ENCODE measurements around the gene CAMK2G.
A peak's percentile ranks its signal among the peaks of the same experiment; 100 is the strongest.

CAMK2G gene

DNA sequence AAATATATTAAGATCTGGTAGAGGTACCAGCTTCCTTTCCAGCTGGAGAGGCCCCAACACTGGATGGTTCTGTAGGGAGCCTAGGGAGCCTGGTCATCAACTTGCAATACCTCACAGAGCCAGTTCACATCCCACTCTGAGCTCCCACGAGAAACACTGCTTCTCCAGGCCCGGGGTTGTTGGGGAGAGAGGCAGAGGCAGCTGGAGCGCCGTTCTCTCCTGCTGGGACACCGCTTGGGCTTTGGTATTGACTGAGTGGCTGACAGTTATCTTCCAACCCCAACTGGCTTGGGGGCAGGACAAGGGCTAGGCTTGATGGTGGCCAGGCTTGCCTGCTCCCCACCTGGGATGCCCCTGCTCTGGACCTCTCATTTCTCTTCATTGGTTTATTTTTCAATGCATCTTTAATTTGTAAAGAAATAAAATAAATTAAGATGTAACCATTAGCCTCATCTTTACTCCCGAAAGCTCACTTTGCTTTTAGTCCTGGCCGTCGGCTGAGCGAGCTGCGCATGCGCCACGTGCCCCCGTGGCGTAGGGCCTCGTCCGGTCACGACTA is 102.6 kb downstream of the CAMK2G start:
- DNase-seq (ENCODE audit: low read depth) = no peak

DNA sequence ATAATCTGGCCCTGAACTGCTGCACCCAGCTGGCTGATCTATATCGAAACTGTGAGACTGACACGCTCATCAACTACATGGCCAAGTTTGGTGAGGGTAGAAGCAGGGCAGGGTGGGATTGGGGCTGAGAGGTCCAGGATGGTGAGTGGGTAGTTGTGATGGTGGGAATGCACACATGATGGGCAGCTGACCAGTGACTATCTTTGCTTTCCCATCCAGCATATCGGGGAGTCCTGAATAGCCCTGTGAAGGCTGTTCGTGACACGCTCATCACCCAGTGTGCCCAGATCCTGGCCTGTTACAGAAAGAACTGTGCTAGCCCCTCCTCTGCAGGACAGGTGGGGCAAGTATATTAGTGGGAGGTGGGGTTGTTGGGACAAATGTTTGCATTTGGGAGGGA is 105.0 kb downstream of the CAMK2G start:
- DNase-seq (ENCODE audit: low read depth) = no peak

DNA sequence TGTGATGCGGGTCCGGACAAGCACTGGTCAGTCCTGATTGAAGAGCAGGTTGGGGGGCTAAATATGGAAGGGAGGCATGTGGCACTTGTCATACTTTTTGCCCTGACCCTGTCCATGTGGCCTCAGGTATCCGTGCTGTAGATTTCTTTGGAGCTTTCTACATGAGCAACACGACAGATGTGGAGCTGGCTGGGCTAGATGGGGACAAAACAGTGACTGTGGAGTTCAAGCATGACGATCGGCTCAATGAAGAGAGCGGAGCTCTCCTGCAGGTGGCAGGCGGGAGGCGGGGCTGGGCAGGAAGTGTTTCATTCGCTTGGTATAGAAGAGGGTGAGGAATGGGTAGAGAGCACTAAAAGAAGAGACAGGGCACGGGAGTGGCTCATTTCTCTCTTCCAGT is 105.5 kb downstream of the CAMK2G start:
- peak; percentile 38 for DNase-seq (ENCODE audit: low read depth)

DNA sequence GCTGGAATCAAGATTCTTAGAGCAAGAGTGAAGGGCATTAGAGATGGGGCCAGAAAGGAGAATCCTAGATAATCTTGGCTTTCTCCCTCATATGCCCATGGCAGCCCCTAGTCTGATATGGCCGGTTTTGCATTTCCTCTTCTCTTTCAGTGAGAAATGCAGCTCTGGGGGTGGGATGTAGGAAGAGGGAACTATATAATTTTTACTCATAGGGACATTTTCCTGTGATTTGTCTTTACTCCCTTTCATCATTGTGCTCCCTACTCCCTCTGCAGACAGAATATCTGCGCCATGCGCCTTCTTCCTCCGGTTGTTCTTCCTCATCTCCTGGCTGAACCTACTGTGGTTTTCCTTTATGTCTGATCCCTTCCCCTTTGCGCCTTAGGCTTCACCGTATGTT is 109.3 kb downstream of the CAMK2G start:
- no peak for DNase-seq (ENCODE audit: low read depth)

DNA sequence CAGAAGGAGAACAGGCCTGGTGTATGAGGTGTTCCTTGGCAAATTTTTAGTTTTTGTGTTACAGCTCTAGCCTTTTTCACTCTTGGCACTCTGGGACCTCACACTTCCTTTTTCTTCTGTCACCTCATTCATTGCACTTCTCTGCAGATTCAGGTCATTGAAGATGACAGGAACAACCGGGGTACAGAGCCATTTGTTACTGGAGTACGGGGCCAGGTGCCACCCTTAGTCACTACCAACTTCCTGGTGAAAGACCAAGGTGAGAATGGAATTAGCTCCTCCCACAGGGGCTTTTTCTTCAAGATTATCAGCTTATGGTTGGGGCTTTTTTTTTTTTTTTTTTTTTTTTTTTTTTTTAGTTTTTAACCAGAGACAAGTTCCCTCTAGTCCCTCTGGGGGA is 111.0 kb downstream of the CAMK2G start:
- DNase-seq (ENCODE audit: low read depth) = peak; percentile 12

DNA sequence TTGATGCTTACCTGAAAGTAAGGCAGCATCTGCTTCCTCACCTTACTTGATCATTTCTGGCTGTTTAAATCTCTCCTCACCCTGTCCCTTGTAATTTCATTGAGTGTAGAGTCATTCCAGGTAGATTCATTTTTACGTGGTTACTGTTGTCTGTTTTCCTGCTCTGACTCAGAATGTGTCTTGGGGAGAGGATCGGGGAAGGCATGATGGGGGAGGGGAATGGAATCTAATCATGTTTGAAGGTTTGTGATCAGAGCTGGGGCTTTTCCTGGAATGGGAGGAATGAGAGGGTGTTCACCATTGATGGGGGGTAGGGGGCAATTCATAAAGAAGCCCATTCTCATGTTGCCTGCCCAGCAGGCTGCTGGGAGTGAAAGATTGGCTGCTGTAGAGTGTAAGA is 111.4 kb downstream of the CAMK2G start:
- DNase-seq (ENCODE audit: low read depth) = no peak
